H54 (cell line): Measurements from ENCODE around the gene KRT8.

Experiments
- DNase-seq: peaks from one replicate; pipeline ENCODE4 v3.0.0; 2011; ENCODE audit warnings: low spot score, mixed read lengths; ENCODE audit not compliant: insufficient read length
- FAIRE-seq: peaks from 3 replicates; lab custom pipeline; 2011; peaks lifted over from hg19 to GRCh38; lab: Jason Lieb, UNC
- POLR2A ChIP-seq: IDR thresholded peaks from 2 replicates; pipeline ENCODE4 v1.6.1; 2011; ENCODE audit warnings: low read depth, mild to moderate bottlenecking, low read length

KRT8 gene

GRCh38 chr12:52847335-52848102 is 57.4 kb downstream of the KRT8 start:
- TF ChIP-seq POLR2A, result no peak
- DNase-seq, result peak; percentile 54
- no peak for FAIRE-seq
